ENCODE results near the gene MAST4. TPM values are rescaled to one million over a fixed set of nuclear protein-coding genes. Genes with fewer than 3 reads are reported as not detected.

Gene MAST4
- total and polyA plus RNA-seq, 2 of the 4 experiments (the other 2 are of a cell fraction) = 4.8 to 6.8 TPM

DNA sequence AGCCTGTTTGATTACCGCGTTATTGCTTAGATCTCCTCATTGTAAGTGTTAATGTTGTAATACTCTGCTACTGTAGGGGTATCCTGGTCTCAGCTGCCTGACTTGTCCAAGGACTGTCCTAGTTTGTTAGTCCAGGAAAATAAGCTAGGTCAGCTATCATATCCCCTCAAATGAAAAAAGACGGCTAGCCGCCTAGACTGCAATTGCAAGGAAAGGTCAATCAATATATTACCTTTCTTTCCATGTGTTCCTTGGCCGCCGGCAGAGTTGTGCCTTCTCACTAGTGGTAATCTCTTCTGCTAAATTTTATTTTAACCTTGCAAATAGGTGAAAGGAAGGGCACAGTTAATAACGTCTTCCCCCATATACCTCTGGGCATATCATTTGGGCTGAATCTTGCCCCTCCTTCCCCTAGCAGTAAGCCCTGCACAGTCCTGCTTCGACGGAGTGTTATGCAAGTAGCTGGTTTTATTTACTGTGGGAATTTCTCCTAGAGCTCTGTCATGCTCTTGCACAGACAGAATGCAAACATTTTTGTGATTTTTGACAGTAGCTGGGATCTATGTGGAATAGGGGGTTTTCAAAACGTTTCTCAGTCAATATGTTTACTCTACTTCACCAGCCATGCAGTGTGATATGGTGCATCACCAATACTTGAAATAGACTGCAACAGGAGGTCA lies 288.5 kb downstream of the MAST4 start:
- DNase-seq (no peak), ATAC-seq (ENCODE audit: low read depth) (peak; percentile 53)
- Histone ChIP-seq H3K27ac (ENCODE audit: insufficient read depth, low read length) (no peak overlapping the region), H4K8ac (ENCODE audit: low read depth in 2 of 2, low read length in 2 of 2) (no peak overlapping the region), H4K91ac (ENCODE audit: insufficient read depth, low read depth, low read length) (no peak overlapping the region), H2BK15ac (ENCODE audit: low read depth, low read length) (no peak overlapping the region), H3K23ac (ENCODE audit: low read depth, low read length) (no peak overlapping the region), H2AK5ac (ENCODE audit: low read depth, low read length) (no peak overlapping the region), H3K14ac (replicated peaks; ENCODE audit: low read depth, low read length) (no peak overlapping the region), H3K36me3 (ENCODE audit: control insufficient read depth, insufficient read depth, low read length) (no peaks in the 10 kb centered on the region), H3K4ac (ENCODE audit: low read depth, low read length) (no peak overlapping the region), H3K4me3 (ENCODE audit: insufficient read depth, low read depth, low read length) (no peak overlapping the region), H2BK120ac (ENCODE audit: low read depth, low read length) (no peak overlapping the region), H2AFZ (replicated peaks; ENCODE audit: low read length, poor library complexity) (no peak overlapping the region), H2BK20ac (ENCODE audit: low read depth, low read length) (no peak overlapping the region), H3K18ac (ENCODE audit: low read depth, low read length) (no peak overlapping the region), H4K20me1 (ENCODE audit: insufficient read depth, low read length) (no peaks in the 10 kb centered on the region), H4K5ac (ENCODE audit: low read depth, low read length) (no peak overlapping the region), H2BK5ac (ENCODE audit: low read depth, low read length, poor library complexity, severe bottlenecking) (no peak overlapping the region), H2AK9ac (replicated peaks; ENCODE audit: low read depth, low read length, poor library complexity) (no peak overlapping the region), H3K9me1 (ENCODE audit: insufficient read depth, low read length) (no peaks in the 10 kb centered on the region), H3K9me3 (ENCODE audit: control insufficient read depth, insufficient read depth, low read length) (no peaks in the 10 kb centered on the region), H3K4me2 (ENCODE audit: low read depth, low read length) (no peak overlapping the region), H3K79me1 (ENCODE audit: low read depth in 1 of 2, low read length in 2 of 2) (no peaks in the 10 kb centered on the region), H3K4me1 (ENCODE audit: control insufficient read depth, insufficient read depth, low read length) (peaks cover 2% of the 10 kb centered on the region; the same call in 1 of the 2 replicates), H3K27me3 (ENCODE audit: control insufficient read depth, insufficient read depth, low read length) (peaks cover 1% of the 10 kb centered on the region), H3K56ac (ENCODE audit: extremely low read depth, insufficient read depth, low read length) (no peak overlapping the region), H3K9ac (ENCODE audit: low read depth, low read length) (no peak overlapping the region)
- POLR2A ChIA-PET (ENCODE audit: unreplicated experiment) = no interaction called here
- no TSS peak for BruUV-seq (replicated peaks)
- intact Hi-C loops (cut with micrococcal nuclease) = no loop called here
- dilution Hi-C loops (cut with HindIII; ENCODE audit: low sequenced_read_pairs, unreplicated experiment) = no loop called here
- no CpG with 5 or more reads among the region's 10 CpGs for WGBS, 2 experiments (ENCODE audit: extremely low coverage in 2 of 2, insufficient read length in 1 of 2)
- CTCF ChIA-PET = no interaction called here
- in situ Hi-C loops (cut with MboI; ENCODE audit: low sequenced_read_pairs) = no loop called here
- TF ChIP-seq NFE2L2 (IDR thresholded peaks at IDR 0.05; ENCODE audit: low read depth, low read length) (no peak), ELK1 (IDR thresholded peaks at IDR 0.05; ENCODE audit: borderline replicate concordance, low read depth, low read length) (no peak)

Data from IMR-90 (cell line).